Measurements from ENCODE around the gene DHRS7B. TPM values are rescaled to one million over a fixed set of nuclear protein-coding genes. Genes with fewer than 3 reads are reported as not detected.
"Not testable (repeated sequence)": the region's sequence is repeated elsewhere in the genome, so short reads cannot be mapped to it uniquely, and the experiment has no call there.

DHRS7B gene
- total and polyA plus RNA-seq, 10 donors: 13.3 to 31.3 (median 18.7) TPM

GRCh38 chr17:21134559-21134958 is 7.8 kb downstream of the DHRS7B start:
- WGBS, 5 donors: 89 to 97% (median 93%) methylated on average over 2 of the region's 2 CpGs
- intact Hi-C loops (cut with DNase I; ENCODE audit: low total_unique reads): loop anchor here (10.0 kb wide), 1 partner anchor 80 kb away; the partner anchor contains the start of gene TMEM11

GRCh38 chr17:21140911-21141310 is 14.1 kb downstream of the DHRS7B start:
- intact Hi-C loops (cut with DNase I; ENCODE audit: low total_unique reads): no loop called here
- H3K4me1 ChIP-seq: peaks cover 0 to 54% (median 11%) of the 10 kb centered on the region in 6 donors
- 50 to 78% (median 58%) methylated on average over 6 of the region's 6 CpGs for WGBS, 5 donors
- H3K27ac ChIP-seq: peak overlapping the region in 2 of 8 donors; percentile 1 to 2
- H3K36me3 ChIP-seq: peaks cover 0 to 12% (median 3%) of the 10 kb centered on the region in 6 donors
- no peak for DNase-seq
- no peak for TF ChIP-seq POLR2AphosphoS5 (IDR thresholded peaks at IDR 0.05)
- TF ChIP-seq POLR2A (IDR thresholded peaks at IDR 0.05): no peak
- no peak for TF ChIP-seq CTCF (IDR thresholded peaks at IDR 0.05 in 8 of 11, conservative IDR thresholded peaks at IDR 0.05 in 3 of 11)
- H3K4me3 ChIP-seq: no peak overlapping the region
- H3K9me3 ChIP-seq: peaks cover 0 to 26% (median 15%) of the 10 kb centered on the region in 8 donors
- no peaks in the 10 kb centered on the region for H3K27me3 ChIP-seq (replicated peaks in 1 of 7)

More at GRCh38 chr17:21134559-21134958, 7.8 kb downstream of the DHRS7B start:
- peaks cover 0 to 47% (median 18%) of the 10 kb centered on the region in 6 donors for H3K4me1 ChIP-seq
- no peak overlapping the region for H3K4me3 ChIP-seq
- H3K27ac ChIP-seq: no peak overlapping the region
- TF ChIP-seq POLR2AphosphoS5 (IDR thresholded peaks at IDR 0.05) (no peak), CTCF (IDR thresholded peaks at IDR 0.05 in 8 of 11, conservative IDR thresholded peaks at IDR 0.05 in 3 of 11) (no peak), POLR2A (IDR thresholded peaks at IDR 0.05) (no peak)
- no peaks in the 10 kb centered on the region for H3K27me3 ChIP-seq (replicated peaks in 1 of 7)
- H3K36me3 ChIP-seq: no peaks in the 10 kb centered on the region
- peaks cover 4 to 52% (median 36%) of the 10 kb centered on the region in 8 donors for H3K9me3 ChIP-seq
- DNase-seq: no peak

GRCh38 chr17:21141331-21141730 is 14.6 kb downstream of the DHRS7B start:
- 86 to 95% (median 88%) methylated on average over 2 of the region's 2 CpGs for WGBS, 5 donors
- peaks cover 0 to 58% (median 15%) of the 10 kb centered on the region in 6 donors for H3K4me1 ChIP-seq
- no peaks in the 10 kb centered on the region for H3K27me3 ChIP-seq (replicated peaks in 1 of 7)
- H3K36me3 ChIP-seq: peaks cover 0 to 12% (median 3%) of the 10 kb centered on the region in 6 donors
- no peak for TF ChIP-seq POLR2A (IDR thresholded peaks at IDR 0.05)
- TF ChIP-seq POLR2AphosphoS5 (IDR thresholded peaks at IDR 0.05): no peak
- no peak for TF ChIP-seq CTCF (IDR thresholded peaks at IDR 0.05 in 8 of 11, conservative IDR thresholded peaks at IDR 0.05 in 3 of 11)
- peak overlapping the region in 2 of 8 donors; percentile 1 to 2 for H3K27ac ChIP-seq
- no peak overlapping the region for H3K4me3 ChIP-seq
- intact Hi-C loops (cut with DNase I; ENCODE audit: low total_unique reads): no loop called here
- no peak for DNase-seq
- peaks cover 0 to 22% (median 13%) of the 10 kb centered on the region in 8 donors for H3K9me3 ChIP-seq

- Histone ChIP-seq H3K27ac (peak overlapping the region in 2 of 8 donors; percentile 14 to 84), H3K36me3 (peaks cover 0 to 12% (median 3%) of the 10 kb centered on the region in 6 donors), H3K9me3 (peaks cover 0 to 14% (median 10%) of the 10 kb centered on the region in 8 donors), H3K4me1 (peaks cover 0 to 62% (median 16%) of the 10 kb centered on the region in 6 donors)
- DNase-seq; intact Hi-C loops (cut with DNase I; ENCODE audit: low total_unique reads); H3K4me3 ChIP-seq; H3K27me3 ChIP-seq (replicated peaks in 1 of 7): not testable (repeated sequence)
- WGBS, 5 donors: 66 to 79% (median 70%) methylated on average over 12 of the region's 12 CpGs
Observed at GRCh38 chr17:21142065-21142464, 15.3 kb downstream of the DHRS7B start.

Measured in spleen (tissue), 11 donors.